ENCODE results near the gene LRPAP1.
A peak's percentile ranks its signal among the peaks of the same experiment; 100 is the strongest.

LRPAP1 gene

DNA sequence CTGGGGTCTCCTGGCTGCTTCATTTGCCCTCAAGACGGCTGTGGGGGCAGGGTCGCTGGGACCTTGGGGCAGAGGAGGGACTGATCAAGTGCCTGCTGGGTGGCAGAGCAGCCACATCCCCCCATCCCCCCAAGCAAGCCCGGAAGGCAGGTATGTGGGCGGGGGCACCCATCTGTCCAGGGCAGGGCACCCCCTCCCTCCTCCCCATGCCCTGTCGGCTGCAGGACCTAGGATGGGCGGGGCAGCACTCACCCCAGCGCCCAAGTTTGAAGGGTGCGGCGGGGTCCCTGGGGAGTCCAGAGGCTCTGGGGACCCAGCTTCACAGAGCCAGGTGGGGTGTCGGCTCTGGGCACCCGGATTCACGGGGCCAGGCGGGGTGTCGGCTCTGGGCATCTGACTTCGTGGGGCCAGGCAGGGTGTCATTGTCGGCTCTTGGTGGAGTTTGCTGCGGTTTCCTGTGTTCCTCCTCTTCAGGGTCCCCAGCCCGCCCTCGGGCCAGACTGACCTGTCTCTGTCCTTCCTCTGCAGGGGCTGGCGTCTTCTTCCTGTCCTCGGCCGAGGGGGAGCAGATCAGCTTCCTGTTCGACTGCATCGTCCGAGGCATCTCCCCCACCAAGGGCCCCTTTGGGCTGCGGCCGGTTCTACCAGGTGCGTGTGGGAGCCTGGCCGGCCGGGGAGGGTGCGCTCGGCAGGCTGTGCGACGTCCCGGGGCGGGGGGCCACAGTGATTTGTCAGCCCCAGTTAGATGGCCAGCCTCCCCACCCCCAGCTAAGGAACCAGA, 47.0 kb downstream of the LRPAP1 start:
- no peak for DNase-seq (ENCODE audit: low spot score)

DNA sequence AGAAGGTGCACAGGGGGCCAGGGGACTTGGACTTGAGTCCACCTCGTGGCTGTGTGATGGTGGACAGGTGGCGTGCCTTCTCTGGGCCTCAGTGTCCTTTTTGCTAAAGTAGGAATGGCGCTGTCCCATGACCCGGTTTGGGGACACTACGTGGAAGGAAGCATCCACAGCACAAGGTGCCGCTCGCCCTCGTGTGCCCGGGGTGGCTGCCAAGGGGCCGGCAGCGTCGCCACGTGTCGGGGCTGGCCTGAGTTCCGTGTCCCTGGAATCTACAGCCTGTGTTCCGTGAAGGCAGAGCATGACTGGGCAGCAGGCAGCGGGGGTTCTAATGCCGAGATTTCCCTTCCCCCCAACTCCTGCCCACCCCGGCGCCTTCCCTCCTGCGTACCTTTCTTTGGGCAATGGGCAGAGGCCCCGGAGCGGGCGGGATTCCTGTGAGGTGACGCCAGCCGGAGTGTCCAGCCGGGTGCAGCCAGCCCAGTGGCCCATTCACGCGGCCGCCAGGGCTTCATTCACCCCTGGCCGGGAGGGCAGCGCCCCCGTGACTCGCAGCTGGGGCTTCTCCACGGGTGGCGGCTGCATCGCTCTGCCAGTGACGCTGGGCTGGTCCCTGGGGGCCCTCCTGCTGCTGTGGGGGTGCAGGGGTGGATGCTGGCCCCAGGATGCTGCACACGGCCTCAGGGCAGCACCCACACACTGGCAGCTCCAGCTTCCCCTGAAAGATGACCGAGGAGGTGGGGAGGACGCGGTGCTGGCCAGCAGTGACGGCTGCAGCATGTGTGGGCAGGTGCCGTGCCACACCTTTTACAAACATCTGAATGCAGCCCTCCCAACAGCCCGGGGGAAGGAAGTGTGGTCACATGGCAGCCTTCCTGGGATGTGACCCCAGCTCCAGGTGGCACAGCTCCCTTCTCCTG, 47.9 kb downstream of the LRPAP1 start:
- no peak for DNase-seq (ENCODE audit: low spot score)

DNA sequence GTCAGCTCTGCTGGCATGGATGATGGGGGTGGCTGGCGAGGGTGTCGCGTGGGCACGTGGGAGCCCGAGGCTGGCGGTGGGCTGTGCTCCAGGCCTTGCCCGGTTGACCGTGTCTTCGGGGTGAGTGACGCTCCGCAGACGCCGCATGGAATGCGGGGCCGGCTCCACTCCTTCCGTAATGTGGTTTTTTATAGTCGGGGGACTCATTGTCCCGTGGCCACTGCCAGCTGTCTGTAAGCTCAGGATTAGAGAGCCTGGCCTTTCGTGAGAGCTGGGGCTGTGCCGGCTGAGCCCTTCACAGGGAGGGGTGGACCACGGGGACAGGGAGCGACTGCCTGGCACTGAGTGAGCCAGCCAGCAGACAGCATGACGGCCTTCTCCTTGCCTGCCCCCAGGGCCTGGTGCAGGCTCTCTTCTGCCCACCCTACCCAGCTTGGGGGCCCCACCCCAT, 48.7 kb downstream of the LRPAP1 start:
- no peak for DNase-seq (ENCODE audit: low spot score)

DNA sequence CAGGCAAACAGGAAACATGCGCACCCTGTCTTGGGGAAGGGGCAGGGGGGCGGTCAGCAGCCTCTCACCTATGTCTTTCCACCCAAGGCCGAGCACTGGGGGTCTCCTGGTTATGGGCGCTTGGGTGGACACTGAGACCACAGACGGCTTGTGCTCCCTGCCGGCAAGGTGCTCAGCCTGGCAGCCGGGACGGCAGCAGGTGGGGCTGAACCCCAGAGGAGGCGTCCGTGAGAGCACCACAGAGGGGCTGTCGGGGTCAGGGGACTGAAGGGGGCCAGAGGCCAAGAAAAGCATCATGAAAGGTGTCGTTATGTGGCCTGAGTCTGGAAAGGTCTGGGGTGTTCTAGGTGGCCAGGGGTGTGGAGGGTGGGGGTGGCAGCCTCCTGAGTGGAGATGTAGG, 49.5 kb downstream of the LRPAP1 start:
- no peak for DNase-seq (ENCODE audit: low spot score)

DNA sequence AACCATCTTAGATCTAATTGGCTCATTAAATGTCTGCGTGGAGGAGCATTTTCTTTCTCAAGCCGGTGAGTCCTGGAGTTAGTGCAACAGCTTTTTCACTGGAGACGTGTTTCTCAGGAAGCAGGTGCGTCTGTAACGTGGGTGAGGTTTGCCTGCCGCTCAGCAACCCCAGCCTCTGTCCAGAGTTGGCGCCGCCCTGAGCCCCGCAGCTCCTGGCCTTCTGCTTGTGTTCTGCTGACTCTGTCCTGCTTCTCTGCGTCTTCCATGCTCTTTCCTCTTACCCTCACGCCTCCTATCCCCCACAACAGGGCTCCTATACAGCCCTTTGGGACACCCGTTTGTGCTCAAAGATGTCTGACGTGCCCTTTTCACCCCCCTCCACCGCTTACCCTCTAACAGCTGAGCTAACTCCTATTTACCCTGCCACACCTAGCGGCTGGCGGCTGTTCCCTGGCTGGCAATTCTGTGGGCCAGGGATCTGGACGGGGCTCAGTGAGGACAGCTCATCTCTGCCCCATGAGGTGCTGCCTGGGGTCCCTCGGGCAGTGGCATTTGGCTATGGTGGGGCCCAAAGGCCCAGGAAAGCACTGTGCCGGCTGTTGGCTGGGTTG, 50.3 kb downstream of the LRPAP1 start:
- no peak for DNase-seq (ENCODE audit: low spot score)

DNA sequence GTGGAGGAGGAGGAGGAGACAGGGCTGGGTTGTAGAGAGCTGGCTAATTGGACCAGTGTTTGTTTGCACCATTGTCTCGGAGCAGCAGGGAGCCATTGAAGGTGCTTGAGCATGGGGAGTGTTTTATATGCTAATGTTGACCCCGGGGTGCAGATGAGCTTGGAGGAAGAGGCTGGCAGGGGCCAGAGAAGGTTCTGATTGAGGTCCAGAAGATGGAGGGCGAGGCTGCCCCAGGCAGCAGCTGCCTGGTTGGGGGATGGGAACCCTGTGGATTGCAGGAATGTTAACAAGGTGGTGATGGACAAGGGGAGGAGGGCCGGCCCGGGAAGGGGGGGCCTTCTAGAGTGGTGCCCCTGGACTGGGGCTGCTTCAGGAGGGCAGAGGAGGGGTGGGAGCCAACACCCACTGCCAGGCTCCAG, 51.1 kb downstream of the LRPAP1 start:
- DNase-seq (ENCODE audit: low spot score), result no peak

DNA sequence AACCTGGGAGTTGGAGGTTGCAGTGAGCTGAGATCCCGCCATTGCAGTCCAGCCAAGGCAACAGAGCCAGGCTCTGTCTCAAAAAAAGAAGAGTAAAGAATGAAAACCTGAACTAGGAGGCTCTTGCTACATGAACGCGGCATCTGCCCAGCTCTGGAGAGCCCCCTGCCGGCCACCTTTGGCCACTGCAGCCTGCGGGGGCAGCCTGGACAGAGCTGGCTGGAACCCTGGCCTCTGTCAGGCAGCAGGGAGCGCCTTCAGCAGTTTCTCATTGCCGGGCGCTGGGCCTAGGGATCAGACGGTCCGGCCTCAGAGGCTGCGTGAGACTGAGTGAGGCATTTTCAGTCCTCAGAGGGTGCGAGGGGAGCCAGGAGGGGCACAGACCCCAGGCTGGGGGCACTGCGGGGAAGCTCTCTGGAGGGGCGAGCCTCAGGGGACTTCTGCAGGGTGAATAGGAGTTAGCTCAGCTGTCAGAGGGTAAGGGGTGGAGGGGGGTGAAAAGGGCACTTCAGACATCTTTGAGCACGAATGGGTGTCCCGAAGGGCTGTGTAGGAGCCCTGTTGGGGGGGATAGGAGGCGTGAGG, 51.6 kb downstream of the LRPAP1 start:
- peak; percentile 95 for DNase-seq (ENCODE audit: low spot score)

DNA sequence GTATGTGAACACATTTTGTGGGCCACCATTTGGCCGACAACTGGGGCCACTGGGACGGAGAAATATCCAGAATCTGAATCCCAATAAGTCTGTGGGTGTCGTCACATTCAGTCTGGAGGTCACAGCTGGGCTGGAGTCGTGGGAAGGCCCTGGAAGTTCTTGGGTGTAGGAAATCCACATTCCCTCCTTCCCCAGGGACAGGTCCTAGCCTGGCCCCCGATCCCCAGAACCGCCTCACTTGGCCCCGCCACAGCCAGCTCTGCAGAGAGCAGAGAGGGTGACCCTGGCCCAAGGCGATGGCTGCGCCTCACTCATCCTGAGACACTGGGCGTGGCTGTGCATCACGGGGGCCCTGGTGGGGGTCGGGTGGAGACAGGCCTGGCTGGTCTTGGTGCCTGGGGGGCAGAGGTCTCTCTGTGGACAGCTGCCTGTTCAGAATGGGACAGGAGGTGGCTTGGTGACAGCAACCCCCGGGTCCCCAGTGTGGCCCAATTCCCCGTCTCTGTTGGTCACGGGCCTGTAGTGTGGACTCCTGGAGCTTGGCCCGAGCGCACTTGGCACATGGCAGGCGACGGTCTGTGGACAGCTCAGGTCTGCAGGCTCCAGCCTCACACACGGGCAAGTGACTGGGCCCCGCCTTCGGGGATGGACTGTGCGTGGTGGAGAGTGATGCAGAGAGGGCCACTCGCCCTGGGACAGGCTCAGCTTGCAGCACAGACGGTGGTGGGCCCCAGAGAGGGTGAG, 52.7 kb downstream of the LRPAP1 start:
- no peak for DNase-seq (ENCODE audit: low spot score)

DNA sequence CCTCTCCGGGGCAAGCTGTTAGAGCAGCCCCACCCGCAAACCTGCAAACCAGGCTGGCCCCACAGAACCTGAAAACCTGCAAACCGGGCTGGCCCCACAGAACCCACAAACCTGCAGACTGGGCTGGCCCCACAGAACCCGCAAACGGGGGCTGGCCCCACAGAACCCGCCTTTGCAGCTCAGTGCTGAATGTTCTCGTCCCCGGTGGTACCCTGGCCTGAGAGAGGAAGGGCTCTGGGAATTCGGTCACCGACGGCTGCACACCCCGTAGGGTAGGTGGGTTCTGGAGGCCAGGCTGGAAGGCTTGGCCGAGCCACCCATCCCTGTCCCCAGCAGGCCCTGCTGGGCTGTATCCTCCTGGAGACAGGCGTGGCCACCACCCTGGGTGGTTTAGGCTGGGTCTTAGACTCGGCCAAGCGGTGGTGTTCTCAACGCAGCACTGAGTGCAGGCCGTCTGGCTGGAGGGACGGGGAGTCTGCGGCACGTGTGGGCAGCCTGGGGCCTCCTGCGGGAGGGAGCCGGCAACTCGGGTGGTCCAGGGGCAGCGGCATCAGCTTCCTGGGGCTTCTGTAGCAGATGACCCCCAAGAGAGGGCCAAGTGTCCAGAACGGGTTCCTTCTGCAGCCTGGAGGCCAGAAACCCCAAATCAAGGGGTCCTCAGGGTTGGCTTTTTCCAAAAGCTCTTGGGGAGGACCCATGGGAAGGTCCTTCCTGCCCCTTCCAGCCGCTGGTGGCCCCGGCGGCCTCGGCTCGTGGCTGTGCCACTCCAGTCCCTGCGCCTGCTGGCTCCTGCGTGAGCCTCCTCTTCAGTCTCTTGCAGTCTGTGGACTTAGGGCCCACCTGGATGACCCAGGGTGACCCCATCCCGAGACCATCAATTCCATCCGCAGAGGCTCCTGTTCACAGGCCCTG, 53.5 kb downstream of the LRPAP1 start:
- DNase-seq (ENCODE audit: low spot score), result no peak

DNA sequence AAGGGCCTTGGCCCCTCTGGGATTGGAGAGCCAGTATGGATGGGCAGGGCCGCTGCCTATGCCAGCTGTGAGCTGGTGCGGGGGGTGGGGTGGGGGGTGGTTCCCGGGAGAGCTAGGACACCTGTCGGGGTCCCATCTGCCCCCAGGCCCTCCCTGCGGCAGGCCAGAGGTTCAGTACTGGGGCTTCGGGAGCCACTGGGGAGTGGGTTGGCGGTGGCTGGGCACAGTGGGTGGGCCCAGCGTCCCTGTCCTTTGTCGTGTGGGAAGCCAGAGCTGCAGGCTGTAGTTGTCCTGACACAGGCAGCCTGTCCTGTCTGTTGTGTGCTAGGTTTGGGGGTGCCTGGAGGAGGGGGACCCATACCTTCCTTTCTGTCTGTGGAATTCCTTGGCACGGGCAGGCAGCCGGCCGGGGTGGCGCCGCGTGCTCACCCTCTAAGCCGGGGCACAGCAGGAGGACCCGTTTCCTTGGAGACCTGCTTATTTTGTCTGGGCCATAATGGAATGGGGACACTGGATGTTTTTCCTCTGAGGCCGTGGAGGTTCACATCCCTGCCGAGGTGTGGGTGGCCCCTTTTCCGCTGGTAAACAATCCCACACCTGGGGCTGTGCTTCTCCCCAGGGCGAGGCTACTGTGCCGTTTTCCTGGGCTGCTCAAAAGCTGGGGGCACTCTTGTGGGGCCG, 54.3 kb downstream of the LRPAP1 start:
- no peak for DNase-seq (ENCODE audit: low spot score)

DNA sequence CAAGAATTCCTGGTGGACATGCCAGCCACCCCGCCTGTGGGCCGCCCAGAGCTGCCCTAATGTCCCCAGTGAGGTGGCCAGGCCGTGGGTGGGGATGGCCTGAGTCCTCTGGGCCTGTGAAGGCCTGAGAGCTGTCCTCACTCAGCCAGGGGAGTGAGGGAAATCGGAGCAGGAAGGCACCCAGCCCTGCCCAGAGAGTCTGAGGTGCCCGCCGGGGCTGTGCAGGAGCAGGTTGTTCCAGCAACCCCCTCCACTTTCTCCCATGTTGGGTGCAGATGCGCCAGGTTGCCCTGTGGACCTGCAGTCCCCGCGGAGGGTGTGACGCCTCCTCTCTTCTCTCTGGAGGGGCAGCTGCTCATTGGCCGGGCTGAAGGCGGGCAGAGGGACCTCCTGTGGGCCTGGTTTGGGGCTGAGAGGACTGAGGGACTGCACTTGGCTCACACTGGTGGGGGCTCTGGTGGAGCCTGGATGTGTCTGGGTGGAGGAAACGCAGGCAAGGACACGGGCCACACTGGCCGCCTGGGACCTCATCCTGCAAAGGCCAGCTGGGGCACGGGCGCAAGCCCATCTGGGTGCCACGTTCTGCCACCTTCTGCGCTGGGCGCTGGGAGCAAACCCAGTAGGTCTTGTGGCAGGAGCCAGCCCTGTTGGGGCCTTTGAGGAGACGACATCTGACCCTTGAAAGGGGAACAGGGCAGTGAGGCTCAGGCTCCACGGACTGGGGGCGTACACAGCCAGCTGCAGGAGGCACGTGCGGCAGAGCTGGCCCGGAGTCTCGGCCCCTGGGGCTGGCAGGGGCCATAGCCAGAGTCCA, 55.1 kb downstream of the LRPAP1 start:
- no peak for DNase-seq (ENCODE audit: low spot score)

DNA sequence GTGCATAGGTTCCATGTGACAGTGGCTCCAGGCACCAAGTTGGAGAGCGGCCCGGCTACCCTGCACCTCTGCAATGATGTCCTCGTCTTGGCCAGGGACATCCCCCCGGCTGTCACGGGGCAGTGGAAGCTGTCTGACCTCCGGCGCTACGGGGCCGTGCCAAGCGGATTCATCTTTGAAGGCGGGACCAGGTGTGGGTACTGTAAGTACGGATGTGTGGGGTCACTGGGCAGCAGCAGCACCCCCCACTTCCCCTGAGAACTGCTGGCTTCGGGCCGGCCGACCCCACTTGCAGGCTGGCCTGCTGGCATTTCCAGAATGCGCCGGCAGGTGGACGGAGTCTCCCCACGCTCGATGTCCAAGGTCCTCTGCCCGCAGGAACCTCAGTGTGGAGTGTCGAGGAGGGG, 55.9 kb downstream of the LRPAP1 start:
- DNase-seq (ENCODE audit: low spot score), result no peak

DNA sequence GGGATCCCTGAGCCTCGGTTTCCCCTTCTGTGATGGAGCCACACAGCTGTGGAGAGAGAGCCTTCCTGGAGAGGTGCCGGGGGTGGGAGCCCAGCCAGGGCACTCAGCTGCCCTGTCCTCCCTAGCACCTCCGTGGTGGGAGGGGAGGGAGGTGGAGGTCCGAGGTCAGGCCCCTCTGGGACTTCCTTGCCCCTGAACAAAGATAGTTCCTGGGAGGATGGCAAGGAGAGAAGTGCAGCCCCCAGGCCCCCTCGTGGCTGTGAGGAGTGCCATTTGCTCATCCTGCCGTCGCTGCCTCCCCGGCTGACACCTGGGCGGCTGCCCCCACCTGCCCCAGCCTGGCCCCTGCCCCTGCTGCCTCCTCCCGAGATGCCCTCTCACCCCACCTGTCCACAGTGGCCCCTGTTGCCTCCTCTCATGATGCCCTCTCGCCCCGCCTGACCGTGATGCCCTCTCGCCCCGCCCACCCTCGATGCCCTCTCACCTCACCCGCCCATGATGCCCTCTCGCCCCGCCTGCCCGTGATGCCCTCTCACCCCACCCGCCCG, 56.4 kb downstream of the LRPAP1 start:
- DNase-seq (ENCODE audit: low spot score), result no peak

DNA sequence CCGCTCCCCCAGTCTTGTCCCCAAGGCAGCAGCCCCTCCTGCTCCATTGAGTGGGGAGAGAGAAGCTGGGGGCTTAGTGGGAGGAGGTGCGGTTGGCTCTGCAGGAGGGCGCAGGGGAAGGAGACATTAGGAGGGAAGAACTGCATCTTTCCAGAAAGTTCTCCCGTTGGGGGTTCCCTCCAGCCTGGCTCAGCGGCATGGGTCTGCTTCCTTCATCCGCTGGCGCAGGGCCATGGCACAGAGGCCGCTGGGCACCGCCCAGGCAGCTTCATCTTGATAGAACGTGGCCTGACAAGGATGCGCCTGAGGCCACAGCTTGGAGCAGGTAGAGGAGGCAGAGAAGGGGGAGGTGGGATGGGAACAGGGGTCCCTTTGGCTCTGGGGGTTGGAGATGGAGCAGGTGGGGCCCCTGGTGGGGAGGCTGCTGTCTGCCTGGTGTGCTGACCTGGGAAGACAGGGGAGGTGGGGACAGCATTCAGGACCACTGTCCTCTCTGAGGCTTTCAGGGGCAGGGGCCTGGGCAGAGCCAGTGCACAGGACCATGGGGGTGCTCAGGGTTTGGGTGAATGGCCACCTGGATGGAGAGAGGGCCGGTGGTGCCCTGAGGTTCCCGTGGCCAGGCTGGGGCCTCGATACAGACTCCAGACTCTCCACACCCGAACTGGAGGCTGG, 57.0 kb downstream of the LRPAP1 start:
- DNase-seq (ENCODE audit: low spot score), result no peak

DNA sequence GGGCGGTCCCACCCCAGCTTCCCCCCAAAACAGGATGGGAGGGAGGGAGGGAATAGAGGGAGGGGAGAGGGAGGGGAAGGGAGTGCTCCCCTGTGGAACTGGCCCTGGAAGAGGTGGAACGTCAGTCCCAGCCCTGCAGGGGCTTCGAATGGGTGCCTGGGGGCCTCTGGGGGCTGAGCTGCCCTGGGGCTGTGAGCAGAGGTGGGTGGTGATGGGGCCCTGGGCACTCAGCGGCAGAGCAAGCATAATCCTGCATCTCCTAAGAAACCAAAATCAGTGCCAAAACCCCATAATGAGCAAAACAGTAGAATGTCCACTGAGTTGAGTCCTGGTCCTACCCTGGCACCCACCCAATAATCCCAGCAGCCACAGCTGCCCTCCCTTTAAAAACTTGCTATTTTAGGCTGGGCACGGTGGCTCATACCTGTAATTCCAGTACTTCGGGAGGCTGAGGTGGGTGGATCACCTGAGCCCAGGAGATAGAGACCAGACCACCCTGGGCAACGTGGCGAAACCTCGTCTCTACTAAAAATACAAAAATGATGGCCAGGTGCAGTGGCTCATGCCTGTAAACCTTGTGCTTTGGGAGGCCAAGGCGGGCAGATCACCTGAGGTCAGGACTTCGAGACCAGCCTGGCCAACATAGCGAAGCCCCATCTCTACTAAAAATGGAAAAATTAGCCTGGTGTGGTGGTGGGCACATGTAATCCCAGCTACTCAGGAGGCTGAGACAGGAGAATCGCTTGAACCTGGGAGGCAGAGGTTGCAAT, 58.0 kb downstream of the LRPAP1 start:
- no peak for DNase-seq (ENCODE audit: low spot score)

DNA sequence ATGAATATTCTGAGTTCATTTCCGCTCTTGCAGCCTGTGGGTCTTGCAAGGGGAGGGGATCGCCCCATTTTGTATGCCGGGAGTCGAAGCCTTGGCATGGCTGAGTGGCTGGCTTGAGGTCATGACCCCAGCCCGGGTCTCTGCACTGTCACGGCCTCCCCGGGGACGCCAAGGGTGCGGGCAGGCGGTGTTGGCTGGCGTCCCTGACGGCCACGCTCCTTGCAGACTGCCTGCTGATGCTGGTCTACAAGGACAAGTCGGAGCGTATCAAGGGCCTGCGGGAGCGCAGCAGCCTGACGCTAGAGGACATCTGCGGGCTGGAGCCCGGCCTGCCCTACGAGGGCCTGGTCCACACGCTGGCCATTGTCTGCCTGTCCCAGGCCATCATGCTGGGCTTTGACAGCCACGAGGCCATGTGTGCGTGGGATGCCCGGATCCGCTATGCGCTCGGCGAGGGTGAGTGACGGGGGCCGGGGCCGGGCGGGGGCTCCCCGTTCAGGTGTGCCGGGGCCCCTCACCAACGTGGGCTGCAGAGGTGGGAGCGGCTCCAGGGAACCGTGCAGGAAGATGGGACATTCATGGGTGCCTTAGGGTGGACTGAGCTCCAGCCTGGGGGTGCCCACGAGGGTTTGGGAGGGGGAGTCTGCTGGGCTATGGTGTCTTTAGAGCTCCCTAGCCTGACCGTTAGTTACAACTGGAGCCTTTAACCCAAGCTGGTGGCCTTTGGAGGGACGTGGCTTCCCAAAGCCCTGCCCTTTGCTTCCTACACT, 58.9 kb downstream of the LRPAP1 start:
- no peak for DNase-seq (ENCODE audit: low spot score)
